CD4-positive, alpha-beta T cell treated with Interleukin-4 for 4 hours (primary cell): ENCODE data around the gene LPAR5.
"Not testable (repeated sequence)": the region's sequence is repeated elsewhere in the genome, so short reads cannot be mapped to it uniquely, and the experiment has no call there.

Experiments
- DNase-seq: peaks from one replicate; pipeline ENCODE4 v3.0.0-alpha.2; 2020

Gene LPAR5

GRCh38 chr12:6605421-6606330, 30.1 kb downstream of the LPAR5 start:
- DNase-seq = peak; percentile 64

- DNase-seq = no peak
Observed at GRCh38 chr12:6604259-6605029, 31.3 kb downstream of the LPAR5 start.

- peak; percentile 45 for DNase-seq
Observed at GRCh38 chr12:6603095-6603567, 32.6 kb downstream of the LPAR5 start.

GRCh38 chr12:6602526-6602925, 33.2 kb downstream of the LPAR5 start:
- DNase-seq = no peak

- DNase-seq = not testable (repeated sequence)
Observed at GRCh38 chr12:6595673-6596072, 40.1 kb downstream of the LPAR5 start.

GRCh38 chr12:6592087-6592486, 43.7 kb downstream of the LPAR5 start:
- no peak for DNase-seq

GRCh38 chr12:6586569-6586968, 49.2 kb downstream of the LPAR5 start:
- DNase-seq = not testable (repeated sequence)

GRCh38 chr12:6584293-6584692, 51.5 kb downstream of the LPAR5 start:
- DNase-seq = no peak

- no peak for DNase-seq
Observed at GRCh38 chr12:6582959-6583358, 52.8 kb downstream of the LPAR5 start.

- no peak for DNase-seq
Observed at GRCh38 chr12:6582196-6582595, 53.6 kb downstream of the LPAR5 start.

GRCh38 chr12:6575648-6576047, 60.1 kb downstream of the LPAR5 start:
- DNase-seq = no peak

GRCh38 chr12:6574576-6575295, 61.0 kb downstream of the LPAR5 start:
- DNase-seq = no peak

GRCh38 chr12:6573001-6573400, 62.8 kb downstream of the LPAR5 start:
- no peak for DNase-seq

- peak; percentile 25 for DNase-seq
Observed at GRCh38 chr12:6570264-6570887, 65.4 kb downstream of the LPAR5 start.

GRCh38 chr12:6569786-6570185, 66.0 kb downstream of the LPAR5 start:
- DNase-seq = no peak

- no peak for DNase-seq
Observed at GRCh38 chr12:6569312-6569711, 66.4 kb downstream of the LPAR5 start.
